Middle frontal gyrus (tissue), 1 donor: ENCODE results near the gene DAGLB.
"Not testable (repeated sequence)": the region's sequence is repeated elsewhere in the genome, so short reads cannot be mapped to it uniquely, and the experiment has no call there.

Experiments
- DNase-seq: peaks from one replicate; pipeline ENCODE4 v3.0.0-alpha.2; 2015; ENCODE audit warnings: low spot score; ENCODE audit errors: extremely low spot score

DAGLB gene

GRCh38 chr7:6399351-6399750, 48.4 kb downstream of the DAGLB start:
- DNase-seq = no peak

- no peak for DNase-seq
Measured at GRCh38 chr7:6398943-6399342, 48.8 kb downstream of the DAGLB start.

GRCh38 chr7:6397759-6398495, 49.8 kb downstream of the DAGLB start:
- not testable (repeated sequence) for DNase-seq

GRCh38 chr7:6395898-6396595, 51.7 kb downstream of the DAGLB start:
- DNase-seq = peak; percentile 23

- no peak for DNase-seq
Measured at GRCh38 chr7:6394114-6394513, 53.6 kb downstream of the DAGLB start.

GRCh38 chr7:6393667-6394056, 54.1 kb downstream of the DAGLB start:
- DNase-seq = no peak

GRCh38 chr7:6392712-6393666, 54.8 kb downstream of the DAGLB start:
- no peak for DNase-seq

- DNase-seq = no peak
Measured at GRCh38 chr7:6389728-6390127, 58.0 kb downstream of the DAGLB start.

- no peak for DNase-seq
Measured at GRCh38 chr7:6387734-6388294, 59.9 kb downstream of the DAGLB start.

GRCh38 chr7:6386779-6387178, 61.0 kb downstream of the DAGLB start:
- DNase-seq = no peak

GRCh38 chr7:6385909-6386560, 61.7 kb downstream of the DAGLB start:
- DNase-seq = no peak

- DNase-seq = peak; percentile 24
Measured at GRCh38 chr7:6385110-6385781, 62.5 kb downstream of the DAGLB start.

- no peak for DNase-seq
Measured at GRCh38 chr7:6384327-6384726, 63.4 kb downstream of the DAGLB start.

GRCh38 chr7:6382817-6383216, 64.9 kb downstream of the DAGLB start:
- DNase-seq = no peak

GRCh38 chr7:6381846-6382245, 65.9 kb downstream of the DAGLB start:
- DNase-seq = not testable (repeated sequence)

- DNase-seq = no peak
Measured at GRCh38 chr7:6380310-6381095, 67.3 kb downstream of the DAGLB start.

- DNase-seq = no peak
Measured at GRCh38 chr7:6379886-6380285, 67.9 kb downstream of the DAGLB start.

- not testable (repeated sequence) for DNase-seq
Measured at GRCh38 chr7:6378556-6378955, 69.2 kb downstream of the DAGLB start.

- DNase-seq = no peak
Measured at GRCh38 chr7:6376820-6377219, 70.9 kb downstream of the DAGLB start.
